Tongue (tissue), 2 donors: Measurements from ENCODE around the gene THADA. TPM values are rescaled to one million over a fixed set of nuclear protein-coding genes. Genes with fewer than 3 reads are reported as not detected.

Experiments
- DNase-seq: peaks from one replicate; pipeline ENCODE4 v3.0.0-alpha.2; 2015
- total RNA-seq: library from RNA; depleted of rRNA; stranded (reverse); fragments of >200 nt; gene quantifications from one replicate; pipeline ENCODE4 v1.2.3, GENCODE V29; 2014

THADA gene
- total RNA-seq, 1 donor from 2014 or later = 57.0 TPM

DNA sequence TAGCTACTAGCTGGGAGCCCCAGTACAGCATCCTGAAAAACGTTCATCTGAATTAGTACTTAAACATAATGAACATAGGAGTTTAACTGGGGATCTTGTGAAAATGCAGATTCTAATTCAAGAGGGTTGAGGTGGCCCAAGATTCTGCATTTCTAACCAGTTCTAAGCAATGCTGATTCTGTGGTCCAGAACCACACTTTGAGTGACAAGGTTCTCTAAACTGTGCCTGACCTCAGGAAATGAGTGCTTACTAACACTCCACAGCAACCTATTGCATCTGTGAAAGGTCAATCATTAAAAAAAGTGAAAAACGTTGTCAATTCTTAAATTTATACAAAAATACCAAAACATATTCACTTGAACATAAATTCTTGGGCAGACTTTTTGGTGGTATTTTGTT lies 212.3 kb downstream of the THADA start:
- DNase-seq = no peak

DNA sequence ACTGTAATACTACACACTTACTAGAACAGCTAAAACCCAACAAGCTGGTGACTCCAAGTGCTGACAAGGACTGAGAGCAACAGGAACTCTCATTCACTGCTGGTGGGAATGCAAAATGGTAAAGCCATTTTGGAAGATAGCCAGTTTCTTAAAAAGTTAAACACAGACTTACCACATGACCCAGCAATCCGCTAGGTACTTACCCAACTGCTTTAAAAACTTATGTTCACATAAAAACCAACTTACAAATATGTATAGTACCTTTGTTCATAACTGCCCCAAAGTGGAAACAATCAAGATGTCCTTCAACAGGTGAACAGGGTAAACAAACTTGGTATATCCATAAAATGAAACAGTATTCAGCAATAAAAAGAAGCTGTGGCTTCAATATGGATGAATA lies 216.3 kb downstream of the THADA start:
- DNase-seq = no peak

DNA sequence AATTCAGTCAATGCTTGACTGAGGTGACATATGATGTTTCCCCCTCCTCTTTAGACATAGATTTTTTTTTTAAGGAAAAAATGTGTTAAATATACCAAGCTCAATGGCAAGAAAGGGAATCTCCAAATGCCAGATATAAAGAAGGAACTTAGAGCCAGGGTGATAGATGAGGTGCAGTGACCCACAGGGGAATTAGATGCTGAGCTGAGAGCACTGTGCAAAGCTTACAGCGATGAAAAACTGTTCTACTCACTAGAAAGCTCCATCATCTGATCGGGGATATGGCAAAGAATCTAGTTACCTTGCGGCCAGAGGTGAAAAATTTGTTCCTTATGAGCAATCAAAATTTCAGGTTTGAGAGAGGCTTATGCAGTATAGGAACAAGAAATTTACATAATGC lies 218.5 kb downstream of the THADA start:
- no peak for DNase-seq

DNA sequence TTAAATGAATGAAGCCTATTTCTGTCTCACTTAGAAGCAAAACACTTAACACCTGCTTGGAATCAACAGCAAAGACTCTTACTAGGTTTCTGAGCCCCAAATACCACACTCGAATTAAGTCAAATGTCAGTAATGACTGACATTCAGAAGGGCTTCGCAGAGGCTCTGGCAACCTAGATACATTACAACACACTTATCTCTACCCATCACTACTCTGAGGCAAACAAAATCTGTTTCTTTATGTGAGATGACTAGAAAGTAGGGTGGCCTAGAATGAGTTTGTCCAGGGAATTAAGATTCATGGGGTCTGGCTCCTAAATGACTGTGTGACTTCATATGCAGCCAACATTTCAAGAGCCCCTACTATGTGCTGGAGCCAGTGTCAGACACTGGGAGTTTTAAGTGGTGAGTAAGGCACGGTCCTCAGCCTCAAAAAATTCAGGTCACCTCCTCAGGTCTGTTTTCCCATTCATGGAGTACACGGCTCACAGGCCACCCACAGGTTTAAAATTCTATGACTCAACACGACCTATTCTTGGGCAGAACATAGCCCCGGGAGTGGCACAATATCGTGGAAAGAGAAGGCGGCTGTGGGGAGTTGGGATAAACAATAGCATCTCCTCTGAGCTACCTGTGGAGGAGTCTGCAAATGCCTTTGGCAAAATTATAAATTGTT lies 219.2 kb downstream of the THADA start:
- peak; percentile 46 for DNase-seq

DNA sequence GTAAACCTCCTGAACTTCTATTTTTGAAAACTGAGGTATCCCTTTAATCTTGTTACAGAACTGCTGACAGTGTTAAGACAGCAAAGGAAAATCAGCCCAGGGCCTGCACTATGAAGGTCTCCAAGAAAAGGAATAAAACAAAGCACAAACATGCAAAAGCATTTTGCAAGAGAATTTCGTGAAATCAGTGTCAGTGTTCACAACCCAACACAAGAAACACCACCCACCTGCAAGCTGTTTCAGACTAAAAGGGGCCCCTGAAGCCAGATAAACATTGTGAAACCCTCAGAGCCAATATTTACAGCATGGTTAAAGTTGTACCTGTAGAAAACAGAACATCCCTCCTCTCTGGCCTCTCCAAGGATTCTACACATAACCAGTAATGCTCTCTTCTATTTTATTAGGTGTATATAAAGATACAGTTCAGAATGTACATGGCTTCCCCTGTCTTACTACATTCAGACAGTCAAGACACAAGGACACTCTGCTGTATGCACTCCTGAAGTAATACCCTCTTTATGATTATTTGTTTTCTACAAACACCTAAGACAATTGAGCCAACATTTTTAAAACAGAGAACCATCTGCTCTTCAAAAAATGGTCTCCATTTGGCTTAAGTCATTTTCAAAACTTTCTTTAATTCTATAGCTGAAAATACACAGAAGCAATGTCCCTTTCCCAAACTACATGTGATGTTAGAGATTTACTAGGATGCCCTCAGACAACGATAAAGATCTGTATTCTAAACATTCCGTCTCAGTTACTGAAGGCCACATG lies 219.9 kb downstream of the THADA start:
- DNase-seq = peak; percentile 36

DNA sequence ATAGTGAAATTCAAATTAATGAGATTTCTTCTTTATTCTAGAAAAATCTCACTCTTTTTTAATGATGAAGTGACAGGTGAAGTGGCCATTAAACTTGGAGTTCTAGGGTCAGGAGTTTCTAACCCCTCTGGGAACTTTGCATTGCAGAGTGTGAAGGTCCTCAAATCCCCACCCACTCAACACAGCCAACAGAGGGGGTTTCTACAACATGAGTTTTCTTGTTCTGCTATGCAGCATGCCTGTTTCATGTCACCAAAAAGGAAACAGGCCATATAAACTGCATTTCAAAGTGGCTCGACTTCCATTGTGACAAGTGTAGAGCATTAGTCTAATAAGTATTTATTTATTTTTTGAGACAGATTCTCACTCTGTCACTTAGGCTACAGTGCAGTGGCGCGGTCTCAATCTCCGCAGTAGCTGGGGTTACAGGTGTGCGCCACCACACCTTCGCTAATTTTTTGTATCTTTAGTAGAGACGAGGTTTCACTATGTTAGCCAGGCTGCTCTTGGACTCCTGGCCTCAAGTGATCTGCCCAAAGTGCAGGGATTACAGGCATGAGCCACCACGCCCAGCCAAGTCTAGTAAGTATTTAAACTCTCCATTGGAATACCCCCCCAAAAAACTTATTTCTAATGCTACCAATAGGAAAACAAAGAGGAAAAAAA lies 223.3 kb downstream of the THADA start:
- DNase-seq = no peak

DNA sequence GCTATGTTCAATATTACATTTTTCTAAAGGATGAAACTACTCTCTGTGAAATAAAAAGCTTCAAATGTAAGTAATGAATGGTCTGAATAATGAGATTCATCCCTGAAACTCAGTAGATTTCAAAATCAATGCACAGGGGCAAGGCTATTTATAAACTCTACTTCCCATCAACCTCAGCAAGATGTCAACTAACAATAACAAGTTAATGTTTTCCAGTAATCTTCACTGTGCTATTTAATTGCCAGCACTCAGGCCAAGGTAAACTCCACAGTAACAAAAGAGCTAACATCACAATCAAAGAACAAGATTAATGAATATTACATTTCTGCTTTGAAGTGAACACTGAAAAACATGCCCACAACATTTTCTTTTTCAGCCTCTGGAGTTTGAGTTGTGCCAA lies 225.1 kb downstream of the THADA start:
- DNase-seq = no peak

DNA sequence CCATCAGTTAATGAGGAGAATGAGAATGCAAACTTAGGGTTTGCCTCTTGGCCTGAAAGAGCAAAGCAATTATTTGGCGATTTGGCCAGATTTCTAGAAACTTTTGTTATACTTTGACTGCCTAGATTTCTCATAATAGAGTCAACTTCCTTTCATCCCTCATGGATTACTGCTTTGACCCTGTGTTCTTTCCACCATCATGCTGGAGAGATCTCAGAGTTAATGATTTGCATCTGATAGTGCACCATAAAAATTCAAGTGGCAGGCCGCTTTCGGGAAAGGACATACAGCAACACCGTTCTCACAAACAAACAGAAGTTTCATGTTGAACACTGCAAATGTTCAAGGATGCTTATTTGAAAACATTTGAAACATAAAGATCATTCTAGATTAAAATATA lies 225.7 kb downstream of the THADA start:
- no peak for DNase-seq

DNA sequence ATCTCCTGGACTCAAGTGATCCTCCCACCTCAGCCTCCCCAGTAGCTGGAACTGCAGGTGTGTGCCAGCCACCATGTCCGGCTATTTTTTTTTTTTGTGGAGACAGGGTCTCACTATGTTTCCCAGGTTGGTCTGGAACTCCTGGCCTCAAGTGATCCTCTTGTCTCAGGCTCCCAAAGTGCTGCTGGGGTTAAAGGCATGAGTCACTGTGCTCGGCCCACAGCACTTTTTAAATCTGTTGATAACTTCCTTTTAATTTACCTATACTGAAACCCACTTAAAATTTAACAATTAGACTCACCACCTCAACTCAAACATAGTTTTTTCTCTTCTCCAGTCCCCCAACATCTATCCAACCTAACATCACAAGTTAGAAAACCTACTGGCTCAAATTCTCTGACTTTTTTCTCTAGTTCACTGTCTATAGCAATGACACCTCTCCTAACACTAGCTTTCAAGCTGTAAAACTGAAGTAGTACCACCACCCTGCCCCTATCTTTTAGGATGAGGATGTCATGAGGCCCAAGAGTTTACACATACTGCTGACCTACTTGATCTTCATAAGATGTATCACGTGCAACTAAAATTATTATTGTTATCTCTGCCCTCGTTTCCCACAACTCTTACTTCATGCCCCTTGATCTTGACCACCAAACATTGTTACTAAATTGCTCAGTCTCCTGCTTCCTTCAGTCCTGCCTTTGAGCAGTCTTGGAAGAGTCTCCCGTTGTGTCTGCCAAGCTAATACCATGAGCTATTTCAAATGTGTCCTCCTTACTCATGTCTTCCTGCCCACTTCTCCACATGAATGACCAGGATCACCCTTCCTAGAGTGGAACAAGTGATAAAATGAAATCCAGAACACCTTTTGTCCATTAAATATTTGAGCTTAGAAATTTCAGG lies 227.1 kb downstream of the THADA start:
- no peak for DNase-seq

DNA sequence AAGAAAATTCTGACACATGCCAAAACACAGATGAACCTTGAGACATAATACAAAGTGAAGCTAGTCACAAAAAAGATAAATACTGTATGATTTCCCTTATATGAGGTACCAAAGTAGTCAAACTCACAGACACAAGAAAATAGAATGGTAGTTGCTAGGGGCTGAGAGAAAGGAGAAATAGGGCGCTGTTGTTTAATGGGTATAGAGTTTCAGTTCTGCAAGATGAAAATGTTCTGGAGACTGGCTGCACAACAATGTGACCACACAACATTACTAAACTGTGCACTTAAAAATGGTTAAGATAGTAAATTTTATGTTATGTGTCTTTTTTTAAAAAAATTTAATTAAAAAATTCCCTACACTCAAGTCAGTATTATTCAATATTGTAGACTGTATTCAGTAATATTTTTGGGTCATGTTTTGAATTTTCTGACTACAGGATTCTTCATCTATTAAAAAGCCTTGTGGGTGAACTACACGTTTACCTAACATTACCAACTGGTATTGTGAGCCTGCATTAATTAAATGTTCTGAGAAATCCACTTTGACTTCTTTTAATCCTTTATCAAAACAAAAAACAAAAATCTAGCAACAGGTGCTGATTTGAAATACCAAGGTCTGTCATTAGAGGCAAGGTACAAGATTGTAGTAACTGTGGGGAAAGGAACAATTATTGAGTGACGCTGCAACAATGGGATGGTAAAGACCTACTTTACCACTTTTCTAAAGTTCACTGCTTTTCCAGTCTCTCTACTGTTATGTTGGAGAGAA lies 228.6 kb downstream of the THADA start:
- no peak for DNase-seq

DNA sequence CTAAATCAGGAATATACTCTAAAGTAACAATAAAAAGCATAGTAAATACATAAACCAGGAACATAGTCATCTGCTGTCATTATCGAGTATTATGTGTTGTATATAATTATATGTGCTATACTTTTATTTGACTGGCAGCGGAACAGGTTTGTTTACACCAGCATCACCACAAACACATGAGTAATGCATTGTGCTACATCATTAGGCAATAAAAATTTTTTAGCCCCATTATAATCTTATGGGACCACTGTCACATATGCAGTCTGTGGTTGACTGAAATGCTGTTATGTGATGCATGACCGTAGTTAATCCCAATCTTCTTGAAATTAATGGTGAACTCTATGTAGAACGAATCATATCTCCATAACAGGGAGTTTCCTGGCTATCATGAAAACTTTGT lies 232.7 kb downstream of the THADA start:
- no peak for DNase-seq

DNA sequence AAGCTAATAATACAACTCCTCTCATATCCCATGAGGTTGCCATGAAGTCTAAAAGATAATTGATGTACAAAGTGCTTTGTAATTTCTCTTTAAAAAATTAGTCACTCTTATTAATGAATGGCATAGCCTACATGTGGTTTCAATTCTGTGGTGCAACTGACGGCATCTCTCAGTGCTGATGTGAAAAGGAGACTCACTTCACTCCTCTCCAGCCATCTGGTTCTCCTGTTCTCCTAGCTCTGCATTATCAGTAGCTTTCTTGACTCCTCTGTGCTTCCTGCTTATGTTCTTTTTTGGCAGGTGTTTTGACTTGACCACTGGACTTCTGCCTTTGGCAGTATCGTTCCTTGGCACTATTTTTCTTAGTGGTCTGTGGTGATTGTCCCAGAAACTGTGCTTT lies 234.6 kb downstream of the THADA start:
- no peak for DNase-seq

DNA sequence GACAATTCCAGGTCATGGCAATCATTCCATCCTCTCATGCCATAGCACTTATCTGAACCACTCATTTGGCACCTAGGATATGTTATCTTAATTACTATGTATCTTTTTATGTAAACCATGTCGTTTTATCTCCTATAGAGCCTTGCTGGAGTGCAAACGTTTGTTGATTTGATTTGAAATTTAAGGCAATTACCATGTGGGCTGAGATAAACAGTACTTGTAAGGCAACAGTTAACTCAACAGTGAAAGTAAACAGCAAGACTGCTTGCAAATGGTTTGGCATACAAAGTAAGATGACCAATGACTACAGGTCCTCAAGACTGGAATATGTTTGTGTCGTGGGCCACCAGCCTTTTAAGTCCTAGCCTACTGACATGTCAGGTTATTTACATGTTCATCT lies 235.7 kb downstream of the THADA start:
- DNase-seq = no peak

DNA sequence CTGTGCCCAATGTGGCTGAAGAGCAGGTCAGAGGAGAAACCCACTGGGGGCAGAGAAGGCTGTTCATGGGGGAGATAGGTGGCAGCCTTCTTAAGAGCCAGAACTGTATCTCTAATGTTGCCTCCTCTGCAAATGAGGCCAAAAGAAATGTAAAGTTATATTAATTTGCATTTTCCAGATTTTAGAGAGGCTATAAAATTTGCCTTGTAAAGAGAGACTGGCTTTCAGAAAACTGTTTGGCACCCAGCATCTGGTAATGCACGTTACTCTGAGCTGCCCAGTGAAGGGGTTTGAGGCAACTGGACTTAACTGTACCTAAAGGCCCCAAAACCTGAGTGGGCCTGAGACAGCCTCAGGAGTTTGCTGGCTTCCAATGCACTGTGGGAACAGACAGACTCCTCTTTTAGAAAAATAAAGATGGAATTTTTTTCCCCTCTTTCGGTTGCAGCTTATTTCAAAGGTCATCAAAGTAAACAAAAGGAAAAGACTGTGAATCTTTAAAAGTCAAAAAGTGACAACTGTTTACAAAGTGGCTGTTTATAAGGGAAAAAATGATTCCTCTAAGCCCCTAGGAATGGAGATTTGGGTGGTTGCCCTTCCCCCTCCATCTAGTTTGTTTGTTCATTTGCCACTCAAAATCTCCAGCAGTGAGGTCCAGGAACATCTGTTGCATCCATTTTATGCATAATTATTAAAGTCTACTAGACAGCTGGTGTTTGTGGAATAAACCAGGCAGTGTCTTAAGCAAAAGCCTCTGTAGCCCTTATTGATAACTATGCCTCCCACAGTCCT lies 237.2 kb downstream of the THADA start:
- DNase-seq = peak; percentile 87

DNA sequence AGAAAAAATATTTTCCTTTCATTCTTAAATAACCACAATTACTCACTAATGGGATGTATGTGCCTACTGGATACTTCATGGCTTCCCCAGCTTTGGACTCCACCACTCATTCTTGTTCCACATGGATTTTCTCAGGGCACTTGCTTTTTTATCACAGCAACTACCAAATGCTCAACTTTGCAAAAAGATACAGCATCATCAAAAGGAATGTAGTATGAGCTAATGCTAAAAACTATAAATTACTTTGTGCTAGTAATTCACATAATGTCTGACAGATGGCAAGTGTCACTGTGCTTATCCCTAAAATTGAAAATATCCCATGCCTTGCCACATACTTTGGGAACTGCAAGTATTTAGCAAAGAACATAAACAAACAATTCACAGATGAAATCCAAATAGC lies 239.1 kb downstream of the THADA start:
- DNase-seq = no peak

DNA sequence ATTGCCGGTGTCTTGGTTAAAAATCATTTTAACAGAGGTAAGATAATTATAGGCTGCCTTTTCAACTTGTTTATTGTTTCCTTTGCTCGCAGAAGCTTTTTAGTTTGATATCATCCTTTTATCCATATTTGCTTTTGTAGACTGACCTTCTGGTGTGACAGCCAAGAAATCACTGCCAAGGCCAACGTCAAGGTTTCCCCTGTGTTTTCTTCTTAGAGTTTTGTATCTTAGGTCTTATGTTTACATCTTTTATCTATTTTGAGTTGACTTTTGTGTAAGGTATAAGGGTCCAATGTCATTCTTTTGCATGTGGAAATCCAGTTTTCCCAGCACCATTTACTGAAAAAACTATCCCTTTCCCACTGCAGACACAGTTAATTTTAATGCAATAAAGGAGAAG lies 240.4 kb downstream of the THADA start:
- no peak for DNase-seq

DNA sequence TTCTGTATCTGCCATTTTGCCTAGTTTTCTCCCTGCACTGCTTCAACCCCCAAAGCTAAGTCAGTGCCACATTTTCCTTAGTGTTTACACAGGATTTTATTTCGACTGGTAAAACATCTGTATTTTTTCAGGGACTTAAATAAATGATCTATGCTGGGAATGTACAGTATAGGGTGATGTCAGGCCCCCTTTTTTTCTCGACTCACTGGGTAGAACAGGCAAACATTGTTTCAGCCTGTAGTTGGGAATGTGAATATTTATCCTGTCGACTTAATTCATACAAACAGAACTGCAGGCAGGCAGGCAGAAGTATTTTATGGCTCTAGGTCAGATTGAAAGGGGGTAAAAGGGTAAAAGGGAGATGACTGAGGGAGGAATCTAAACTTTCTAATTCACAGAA lies 245.9 kb downstream of the THADA start:
- DNase-seq = peak; percentile 72

DNA sequence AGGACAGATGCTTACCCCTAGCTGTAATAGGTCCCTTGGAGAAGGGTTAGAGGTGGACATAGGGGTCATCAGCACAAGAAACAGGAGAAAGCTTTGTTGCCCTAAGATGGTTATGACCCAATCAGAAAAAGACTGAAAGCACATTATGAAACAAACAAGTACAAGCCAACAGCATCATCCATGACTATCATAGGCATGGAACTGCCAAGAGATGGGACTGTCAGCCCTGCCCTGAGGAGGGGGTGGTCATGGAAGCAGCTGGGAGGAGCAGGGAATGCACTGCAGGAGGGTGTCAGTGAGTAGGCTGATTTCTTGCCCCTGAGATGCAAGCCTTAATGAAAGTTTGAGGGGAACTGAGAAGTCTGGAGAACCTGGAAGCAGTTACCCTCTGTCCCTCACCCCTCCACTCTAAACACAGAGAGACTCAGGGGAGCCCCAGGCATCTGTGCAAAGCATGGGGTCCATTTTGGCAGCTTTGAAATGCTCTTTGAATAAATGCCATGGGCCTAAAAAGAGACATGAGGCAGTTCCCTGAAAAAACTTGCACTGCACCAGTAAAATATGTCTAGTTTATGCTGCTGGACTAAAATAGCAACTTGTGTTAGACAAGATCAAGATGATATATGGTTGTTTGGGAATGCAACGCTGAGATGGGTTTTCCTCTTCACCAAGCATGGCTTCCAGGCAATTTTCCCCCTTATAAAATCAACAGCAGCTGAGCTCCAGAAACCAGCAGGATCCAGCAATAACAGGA lies 246.8 kb downstream of the THADA start:
- peak; percentile 67 for DNase-seq

DNA sequence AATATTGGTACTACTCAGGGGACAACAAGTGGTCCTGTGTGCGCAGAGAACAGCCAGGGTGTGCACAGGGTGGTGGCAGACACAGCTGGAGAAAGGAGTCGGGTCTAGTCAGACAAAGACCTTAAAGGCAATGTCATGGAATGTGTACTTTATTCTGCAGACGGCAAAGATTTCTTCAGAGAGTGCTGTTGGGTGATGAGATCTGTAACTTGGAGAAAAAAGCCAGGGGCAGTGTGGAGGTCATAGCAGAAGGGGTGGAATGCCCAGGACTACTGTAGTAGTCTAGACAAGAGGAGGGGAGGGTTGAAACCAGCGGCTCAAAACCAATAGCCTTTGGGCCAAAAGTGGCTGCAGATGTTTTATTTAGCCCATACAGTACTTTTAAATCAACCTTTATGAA lies 248.1 kb downstream of the THADA start:
- DNase-seq = no peak
